HT-29 (cell line): ENCODE results near the gene HDAC2. TPM values are rescaled to one million over a fixed set of nuclear protein-coding genes. Genes with fewer than 3 reads are reported as not detected.
"Not testable (repeated sequence)": the region's sequence is repeated elsewhere in the genome, so short reads cannot be mapped to it uniquely, and the experiment has no call there.

Experiments used
- DNase-seq: peaks from one replicate; pipeline ENCODE4 v3.0.0-alpha.2; 2015; ENCODE audit warnings: low spot score
- total RNA-seq: library from RNA; depleted of rRNA; stranded (reverse); fragments of >200 nt; shearing (Covaris generic); gene quantifications from 2 replicates; pipeline ENCODE4 v1.2.3, GENCODE V29; 2014

The HDAC2 gene
- total RNA-seq, 1 experiment from 2014 or later: 45.5 TPM

- no peak for DNase-seq
Observed at GRCh38 chr6:113976806-113977205, 5.9 kb upstream of the HDAC2 start.

GRCh38 chr6:113971741-113972140 lies 793 bp upstream of the HDAC2 start:
- DNase-seq: peak; percentile 43

GRCh38 chr6:113969888-113970804 lies 802 bp downstream of the HDAC2 start:
- DNase-seq: peak; percentile 53

- no peak for DNase-seq
Observed at GRCh38 chr6:113968472-113968871, 2.5 kb downstream of the HDAC2 start.

GRCh38 chr6:113967777-113968176 lies 3.2 kb downstream of the HDAC2 start:
- DNase-seq: no peak

- no peak for DNase-seq
Observed at GRCh38 chr6:113960795-113961194, 10.2 kb downstream of the HDAC2 start.

- no peak for DNase-seq
Observed at GRCh38 chr6:113959235-113959634, 11.7 kb downstream of the HDAC2 start.

GRCh38 chr6:113954653-113955052 lies 16.3 kb downstream of the HDAC2 start:
- DNase-seq: no peak

- no peak for DNase-seq
Observed at GRCh38 chr6:113953346-113953745, 17.6 kb downstream of the HDAC2 start.

- DNase-seq: no peak
Observed at GRCh38 chr6:113949499-113949898, 21.4 kb downstream of the HDAC2 start.

- DNase-seq: no peak
Observed at GRCh38 chr6:113944701-113945100, 26.2 kb downstream of the HDAC2 start.

- no peak for DNase-seq
Observed at GRCh38 chr6:113939825-113940224, 31.1 kb downstream of the HDAC2 start.

- peak; percentile 86 for DNase-seq
Observed at GRCh38 chr6:113936093-113936934, 34.6 kb downstream of the HDAC2 start.

GRCh38 chr6:113934101-113934500 lies 36.8 kb downstream of the HDAC2 start:
- no peak for DNase-seq

GRCh38 chr6:113931907-113932306 lies 39.0 kb downstream of the HDAC2 start:
- not testable (repeated sequence) for DNase-seq

GRCh38 chr6:113930183-113930582 lies 40.8 kb downstream of the HDAC2 start:
- DNase-seq: no peak

GRCh38 chr6:113927001-113927400 lies 43.9 kb downstream of the HDAC2 start:
- no peak for DNase-seq

- no peak for DNase-seq
Observed at GRCh38 chr6:113925378-113925777, 45.6 kb downstream of the HDAC2 start.

GRCh38 chr6:113924312-113924723 lies 46.6 kb downstream of the HDAC2 start:
- no peak for DNase-seq

GRCh38 chr6:113923526-113923925 lies 47.4 kb downstream of the HDAC2 start:
- no peak for DNase-seq

GRCh38 chr6:113921299-113921904 lies 49.5 kb downstream of the HDAC2 start:
- DNase-seq: no peak

GRCh38 chr6:113920663-113921267 lies 50.2 kb downstream of the HDAC2 start:
- DNase-seq: no peak
